Cardiac muscle cell (in vitro differentiated cells and primary cell): ENCODE measurements around the gene DHX30. TPM values are rescaled to one million over a fixed set of nuclear protein-coding genes. Genes with fewer than 3 reads are reported as not detected.
"Not testable (repeated sequence)": the region's sequence is repeated elsewhere in the genome, so short reads cannot be mapped to it uniquely, and the experiment has no call there.

ENCODE experiments used
- DNase-seq, 2 donors: peaks; one replicate each; pipeline versions ENCODE4 v3.0.0 to v3.0.0-alpha.2; 2010 to 2017; ENCODE audit warnings: low read depth in 1 of 2, low spot score in 1 of 2
- H3K27ac ChIP-seq: fragments of 200-600 bp; sonication (generic); 2 replicates; pipeline ENCODE4 v1.5.1; 2016
- H3K27me3 ChIP-seq: fragments of 200-600 bp; sonication (generic); 2 replicates; pipeline ENCODE4 v1.6.0; 2016; ENCODE audit warnings: control low read depth
- H3K36me3 ChIP-seq: fragments of 200-600 bp; sonication (generic); 2 replicates; pipeline ENCODE4 v1.5.1; 2016; ENCODE audit warnings: control low read depth
- H3K4me1 ChIP-seq: fragments of 200-600 bp; sonication (generic); 2 replicates; pipeline ENCODE4 v1.8.1; 2017; ENCODE audit warnings: low read depth, mild to moderate bottlenecking, mixed run types
- H3K4me3 ChIP-seq: fragments of 200-600 bp; sonication (generic); 2 replicates; pipeline ENCODE4 v1.5.1; 2016; ENCODE audit warnings: mild to moderate bottlenecking
- H3K9me3 ChIP-seq: fragments of 200-600 bp; sonication (generic); 2 replicates; pipeline ENCODE4 v1.5.1; 2017; ENCODE audit warnings: low read depth, mild to moderate bottlenecking, control low read depth
- polyA plus RNA-seq: library from polyadenylated mRNA; unstranded; fragments of >200 nt; fragmentation: Nextera tagmentation; extraction: Ambion mirVana; gene quantifications from 2 replicates; pipeline ENCODE4 v1.2.1, GENCODE V29; 2016
- total RNA-seq: library from RNA; depleted of rRNA; stranded (reverse); fragments of >200 nt; gene quantifications from 2 replicates; pipeline ENCODE4 v1.2.3, GENCODE V29; 2016
- TF ChIP-seq, protein P1 (sequence below): IDR thresholded peaks from 2 replicates; pipeline ENCODE4 v1.5.1; 2012; ENCODE audit warnings: low read depth, mild to moderate bottlenecking, low read length

DHX30 gene
- total and polyA plus RNA-seq, 2 experiments from 2014 or later = 86.4 to 120 TPM

GRCh38 chr3:47885168-47885567 is 82.2 kb downstream of the DHX30 start:
- Histone ChIP-seq H3K4me3 (no peak overlapping the region), H3K4me1 (peaks cover 20% of the 10 kb centered on the region), H3K9me3 (no peaks in the 10 kb centered on the region), H3K27ac (no peak overlapping the region), H3K36me3 (no peaks in the 10 kb centered on the region), H3K27me3 (no peaks in the 10 kb centered on the region)
- DNase-seq = no peak
- TF ChIP-seq, protein P1, sequence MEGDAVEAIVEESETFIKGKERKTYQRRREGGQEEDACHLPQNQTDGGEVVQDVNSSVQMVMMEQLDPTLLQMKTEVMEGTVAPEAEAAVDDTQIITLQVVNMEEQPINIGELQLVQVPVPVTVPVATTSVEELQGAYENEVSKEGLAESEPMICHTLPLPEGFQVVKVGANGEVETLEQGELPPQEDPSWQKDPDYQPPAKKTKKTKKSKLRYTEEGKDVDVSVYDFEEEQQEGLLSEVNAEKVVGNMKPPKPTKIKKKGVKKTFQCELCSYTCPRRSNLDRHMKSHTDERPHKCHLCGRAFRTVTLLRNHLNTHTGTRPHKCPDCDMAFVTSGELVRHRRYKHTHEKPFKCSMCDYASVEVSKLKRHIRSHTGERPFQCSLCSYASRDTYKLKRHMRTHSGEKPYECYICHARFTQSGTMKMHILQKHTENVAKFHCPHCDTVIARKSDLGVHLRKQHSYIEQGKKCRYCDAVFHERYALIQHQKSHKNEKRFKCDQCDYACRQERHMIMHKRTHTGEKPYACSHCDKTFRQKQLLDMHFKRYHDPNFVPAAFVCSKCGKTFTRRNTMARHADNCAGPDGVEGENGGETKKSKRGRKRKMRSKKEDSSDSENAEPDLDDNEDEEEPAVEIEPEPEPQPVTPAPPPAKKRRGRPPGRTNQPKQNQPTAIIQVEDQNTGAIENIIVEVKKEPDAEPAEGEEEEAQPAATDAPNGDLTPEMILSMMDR = no peak

- H3K36me3 ChIP-seq, H3K27ac ChIP-seq, H3K27me3 ChIP-seq, H3K9me3 ChIP-seq, H3K4me3 ChIP-seq, DNase-seq: not testable (repeated sequence)
- peaks cover 47% of the 10 kb centered on the region for H3K4me1 ChIP-seq
Observed at GRCh38 chr3:47887991-47888390, 85.1 kb downstream of the DHX30 start.

- Histone ChIP-seq H3K27ac (peak overlapping the region; percentile 91), H3K4me1 (peaks cover 44% of the 10 kb centered on the region), H3K36me3 (no peaks in the 10 kb centered on the region), H3K4me3 (no peak overlapping the region), H3K9me3 (no peaks in the 10 kb centered on the region), H3K27me3 (no peaks in the 10 kb centered on the region)
- TF ChIP-seq, protein P1 = no peak
- no peak for DNase-seq
Observed at GRCh38 chr3:47888986-47889757, 86.2 kb downstream of the DHX30 start.

DNA sequence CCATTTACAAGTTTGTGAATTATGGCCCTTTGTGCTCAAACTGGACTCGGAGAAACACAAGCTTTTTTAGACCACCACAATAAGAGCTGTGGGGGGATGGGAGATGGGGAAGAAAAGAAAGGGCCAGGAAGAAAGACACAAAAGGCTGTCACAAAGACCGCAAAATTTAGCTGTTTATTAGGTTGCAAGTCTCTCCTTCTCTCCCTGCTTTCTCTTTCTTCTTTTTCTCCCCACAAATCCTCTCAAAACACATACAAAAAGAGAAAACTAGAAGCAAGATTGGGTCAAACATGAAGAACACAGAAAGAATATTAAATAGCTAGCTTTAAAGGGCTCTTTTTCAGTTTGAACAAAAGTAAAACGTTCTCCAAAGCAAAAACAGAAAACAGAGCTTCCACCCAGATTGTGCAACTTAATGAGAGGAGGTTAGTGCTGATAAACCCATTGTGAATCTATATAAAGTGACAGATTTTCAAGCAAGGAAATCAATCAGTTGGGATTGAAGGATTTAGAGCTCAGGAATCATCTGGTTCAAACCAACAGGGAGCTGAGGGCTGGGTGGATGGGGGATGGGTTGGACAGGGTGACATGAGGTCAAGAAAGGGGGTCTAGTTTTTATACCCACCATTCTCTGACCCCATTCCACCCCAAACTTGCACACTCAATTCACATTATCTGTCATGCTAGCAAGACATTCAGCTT is 87.3 kb downstream of the DHX30 start:
- Histone ChIP-seq H3K27me3 (no peaks in the 10 kb centered on the region), H3K4me1 (peaks cover 43% of the 10 kb centered on the region), H3K4me3 (no peak overlapping the region), H3K27ac (peak overlapping the region; percentile 91), H3K36me3 (no peaks in the 10 kb centered on the region), H3K9me3 (no peaks in the 10 kb centered on the region)
- TF ChIP-seq, protein P1 = no peak
- DNase-seq = peak in 1 of 2 donors; percentile 24

GRCh38 chr3:47890828-47891612 is 88.1 kb downstream of the DHX30 start:
- H3K4me1 ChIP-seq = peaks cover 43% of the 10 kb centered on the region
- DNase-seq = peak; percentile 23 to 66
- H3K36me3 ChIP-seq = no peaks in the 10 kb centered on the region
- H3K4me3 ChIP-seq = no peak overlapping the region
- TF ChIP-seq, protein P1 = no peak
- peak overlapping the region; percentile 91 for H3K27ac ChIP-seq
- H3K9me3 ChIP-seq = no peaks in the 10 kb centered on the region
- H3K27me3 ChIP-seq = no peaks in the 10 kb centered on the region
